Cerebellar nuclear complex (tissue), 1 donor: ENCODE data around the gene STK32A.
"Not testable (repeated sequence)": the region's sequence is repeated elsewhere in the genome, so short reads cannot be mapped to it uniquely, and the experiment has no call there.

Experiments
- DNase-seq, 2 experiments: peaks; one replicate each; lab custom pipeline; 2025; lab: John Stamatoyannopoulos, UW

STK32A gene

GRCh38 chr5:147346006-147346561 lies 111.3 kb downstream of the STK32A start:
- no peak for DNase-seq

DNA sequence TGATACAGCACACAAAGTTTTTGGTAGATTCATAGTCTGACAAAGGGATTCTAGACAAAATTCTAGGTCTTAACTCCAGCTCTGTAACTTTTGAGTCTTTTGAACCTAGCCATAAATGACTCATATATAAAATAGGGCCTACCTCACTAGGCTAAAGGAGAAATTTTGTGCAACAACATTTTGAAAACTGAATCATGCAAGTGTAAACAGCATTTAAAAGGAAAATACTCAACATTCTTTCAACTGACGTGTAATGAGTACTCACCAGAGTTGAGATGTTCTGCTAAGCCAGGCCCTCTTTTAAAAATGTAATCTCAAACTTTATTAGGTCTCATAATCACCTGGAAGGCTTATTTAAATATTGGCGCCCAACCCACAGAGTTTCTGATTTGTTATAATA lies 113.2 kb downstream of the STK32A start:
- DNase-seq: no peak

DNA sequence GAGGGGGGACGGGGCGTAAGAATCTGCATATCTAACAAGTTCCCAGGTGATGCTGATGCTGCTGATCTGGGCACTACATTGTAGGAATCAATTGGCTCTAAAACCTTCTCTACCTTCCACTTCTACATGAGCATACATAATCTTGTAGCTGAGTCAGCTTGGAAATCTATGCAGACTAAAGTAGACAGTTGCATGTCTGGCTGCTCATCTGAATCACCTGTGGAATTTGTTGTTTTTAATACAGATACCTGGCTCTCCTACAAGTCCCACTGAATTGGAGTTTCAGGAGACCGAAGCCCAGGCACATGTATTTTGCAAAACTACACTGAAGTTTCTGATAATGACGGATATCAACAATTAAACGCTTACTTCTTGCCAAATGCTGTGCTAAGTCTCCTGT lies 113.6 kb downstream of the STK32A start:
- no peak for DNase-seq

- no peak for DNase-seq
These were observed 114.4 kb downstream of the STK32A start for GRCh38 chr5:147349241-147349640.

- no peak for DNase-seq
These were observed 124.3 kb downstream of the STK32A start for GRCh38 chr5:147359101-147359500.

DNA sequence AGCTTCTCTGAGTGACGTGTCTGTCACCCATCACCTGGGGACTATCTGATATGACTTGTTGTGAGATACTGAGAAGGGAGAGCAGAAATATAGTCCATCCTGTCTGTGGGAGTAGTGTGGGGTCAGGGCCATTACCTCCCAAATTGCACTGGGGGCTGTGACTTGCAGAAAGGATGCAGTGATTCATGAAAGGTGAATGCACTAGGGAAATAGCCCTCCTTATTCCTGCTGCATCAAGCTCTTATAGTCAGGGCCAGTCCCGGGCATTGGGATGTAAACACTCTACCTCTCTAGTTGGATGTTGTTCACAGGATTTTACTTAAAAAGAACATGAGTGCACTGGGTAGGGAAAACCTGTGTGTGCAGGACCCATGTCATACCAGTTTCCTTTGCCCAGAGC lies 124.8 kb downstream of the STK32A start:
- DNase-seq: no peak

- DNase-seq: no peak
These were observed 126.0 kb downstream of the STK32A start for GRCh38 chr5:147360816-147361215.

GRCh38 chr5:147361441-147362175 lies 126.8 kb downstream of the STK32A start:
- no peak for DNase-seq

- not testable (repeated sequence) for DNase-seq
These were observed 132.6 kb downstream of the STK32A start for GRCh38 chr5:147367381-147367780.

DNA sequence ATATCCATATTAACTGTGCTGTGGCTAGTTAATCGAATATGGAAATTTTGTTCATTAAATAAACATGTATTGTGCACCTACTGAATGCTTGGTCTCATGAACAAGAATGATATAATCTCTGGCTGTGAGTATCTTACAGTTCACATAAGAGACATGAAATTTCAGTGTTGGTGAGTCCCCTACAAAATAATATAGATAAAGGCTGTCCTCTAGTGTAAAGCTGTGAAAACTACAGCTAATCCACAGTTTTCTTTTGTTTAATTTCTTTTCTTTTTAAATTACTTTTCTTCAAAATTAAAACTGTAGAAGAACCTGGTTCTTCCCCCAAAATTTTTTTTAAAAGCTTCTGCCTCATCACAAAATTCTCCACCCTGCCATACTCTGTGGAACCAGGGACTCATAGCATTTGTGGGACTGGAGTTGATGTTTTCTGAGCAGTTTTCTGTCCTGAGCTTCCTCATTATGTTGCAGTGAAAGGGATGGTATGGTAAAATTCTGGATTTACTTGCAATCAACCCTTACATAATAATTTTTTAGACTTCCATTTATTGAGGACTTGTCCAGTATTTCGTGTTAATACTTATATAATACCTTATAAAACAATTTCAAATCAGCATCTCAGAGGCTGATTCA lies 135.0 kb downstream of the STK32A start:
- no peak for DNase-seq

GRCh38 chr5:147371290-147371689 lies 136.5 kb downstream of the STK32A start:
- DNase-seq: no peak

GRCh38 chr5:147372191-147372590 lies 137.4 kb downstream of the STK32A start:
- no peak for DNase-seq

- DNase-seq: no peak
These were observed 138.5 kb downstream of the STK32A start for GRCh38 chr5:147373328-147373727.

GRCh38 chr5:147375151-147375550 lies 140.3 kb downstream of the STK32A start:
- DNase-seq: no peak

DNA sequence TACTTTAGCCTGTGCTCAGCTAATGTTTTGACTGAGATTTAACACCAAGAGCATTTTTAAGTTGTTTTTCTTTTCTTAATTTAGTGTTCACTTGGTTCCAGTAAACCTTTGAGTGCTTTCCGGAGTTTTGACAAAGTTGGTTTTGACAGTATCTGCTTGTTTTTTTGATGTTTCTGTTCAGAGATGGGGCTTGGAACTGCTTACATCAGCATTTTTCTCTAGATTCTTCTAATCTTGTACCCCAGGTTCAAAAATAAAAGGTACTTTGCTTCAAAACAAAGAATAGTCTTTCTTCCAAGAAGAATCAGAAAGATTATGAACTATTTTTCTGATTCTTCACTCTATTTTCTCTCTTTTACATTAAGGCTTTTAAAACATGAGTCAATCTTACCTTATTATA lies 142.9 kb downstream of the STK32A start:
- no peak for DNase-seq

GRCh38 chr5:147381555-147381954 lies 146.7 kb downstream of the STK32A start:
- DNase-seq: no peak

- DNase-seq: no peak
These were observed 147.9 kb downstream of the STK32A start for GRCh38 chr5:147382776-147383175.

- DNase-seq: no peak
These were observed 149.7 kb downstream of the STK32A start for GRCh38 chr5:147384346-147385193.

DNA sequence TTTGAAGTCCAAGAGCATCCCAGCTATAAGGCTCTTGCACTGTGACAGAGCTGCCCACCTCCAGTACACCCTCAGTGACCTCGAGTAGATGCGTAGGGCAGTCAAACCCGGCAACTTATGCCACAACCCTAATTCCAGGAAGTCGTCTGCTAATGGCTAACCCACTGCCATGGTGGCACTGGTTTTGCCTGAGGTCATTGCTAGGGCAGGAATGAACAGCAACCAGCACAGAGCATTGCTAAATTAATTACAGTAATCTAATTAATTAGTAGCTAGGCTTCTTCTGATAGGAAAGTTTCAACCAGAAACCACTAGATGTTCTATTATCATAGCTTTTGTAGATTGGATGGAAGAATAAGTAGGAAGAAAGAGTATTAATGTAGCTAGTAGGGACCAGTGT lies 152.3 kb downstream of the STK32A start:
- DNase-seq: no peak

GRCh38 chr5:147388184-147389108 lies 153.6 kb downstream of the STK32A start:
- no peak for DNase-seq

GRCh38 chr5:147390654-147391225 lies 155.9 kb downstream of the STK32A start:
- no peak for DNase-seq
